RPMI7951 (cell line): Measurements from ENCODE around the gene CASK. TPM values are rescaled to one million over a fixed set of nuclear protein-coding genes. Genes with fewer than 3 reads are reported as not detected.

Experiments
- DNase-seq: peaks from one replicate; pipeline ENCODE4 v3.0.0-alpha.2; 2012; ENCODE audit warnings: low read depth
- total RNA-seq: library from RNA; depleted of rRNA; stranded (reverse); fragments of >200 nt; shearing (Covaris generic); gene quantifications from 2 replicates; pipeline ENCODE4 v1.2.3, GENCODE V29; 2014; rRNA removed

The CASK gene
- total RNA-seq, 1 experiment from 2014 or later = 22.8 TPM

DNA sequence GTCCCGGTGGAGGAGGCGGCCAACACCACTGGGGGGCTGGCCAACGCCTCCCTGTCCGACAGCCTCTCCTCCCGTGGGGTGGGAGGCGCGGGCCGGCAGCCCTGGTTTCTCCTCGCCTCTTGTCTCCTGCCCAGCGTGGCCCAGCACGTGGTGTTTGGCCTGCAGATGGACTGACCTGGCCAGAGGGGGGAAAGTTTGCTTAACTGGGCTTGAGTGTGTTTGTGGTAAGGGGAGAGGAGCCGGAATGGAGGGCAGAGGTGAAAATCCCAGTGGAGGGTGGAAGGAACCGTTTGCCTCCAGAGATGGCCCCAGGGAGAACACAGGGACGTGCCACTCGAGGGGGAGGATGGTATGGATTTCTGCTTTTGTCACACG is 448.6 kb downstream of the CASK start:
- DNase-seq = no peak

DNA sequence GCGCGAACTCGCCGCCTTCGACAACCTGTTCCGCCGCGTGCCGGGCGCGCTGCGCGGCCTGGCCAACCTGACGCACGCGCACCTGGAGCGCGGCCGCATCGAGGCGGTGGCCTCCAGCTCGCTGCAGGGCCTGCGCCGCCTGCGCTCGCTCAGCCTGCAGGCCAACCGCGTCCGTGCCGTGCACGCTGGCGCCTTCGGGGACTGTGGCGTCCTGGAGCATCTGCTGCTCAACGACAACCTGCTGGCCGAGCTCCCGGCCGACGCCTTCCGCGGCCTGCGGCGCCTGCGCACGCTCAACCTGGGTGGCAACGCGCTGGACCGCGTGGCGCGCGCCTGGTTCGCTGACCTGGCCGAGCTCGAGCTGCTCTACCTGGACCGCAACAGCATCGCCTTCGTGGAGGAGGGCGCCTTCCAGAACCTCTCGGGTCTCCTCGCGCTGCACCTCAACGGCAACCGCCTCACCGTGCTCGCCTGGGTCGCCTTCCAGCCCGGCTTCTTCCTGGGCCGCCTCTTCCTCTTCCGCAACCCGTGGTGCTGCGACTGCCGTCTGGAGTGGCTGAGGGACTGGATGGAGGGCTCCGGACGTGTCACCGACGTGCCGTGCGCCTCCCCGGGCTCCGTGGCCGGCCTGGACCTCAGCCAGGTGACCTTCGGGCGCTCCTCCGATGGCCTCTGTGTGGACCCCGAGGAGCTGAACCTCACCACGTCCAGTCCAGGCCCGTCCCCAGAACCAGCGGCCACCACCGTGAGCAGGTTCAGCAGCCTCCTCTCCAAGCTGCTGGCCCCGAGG is 449.2 kb downstream of the CASK start:
- DNase-seq = no peak

DNA sequence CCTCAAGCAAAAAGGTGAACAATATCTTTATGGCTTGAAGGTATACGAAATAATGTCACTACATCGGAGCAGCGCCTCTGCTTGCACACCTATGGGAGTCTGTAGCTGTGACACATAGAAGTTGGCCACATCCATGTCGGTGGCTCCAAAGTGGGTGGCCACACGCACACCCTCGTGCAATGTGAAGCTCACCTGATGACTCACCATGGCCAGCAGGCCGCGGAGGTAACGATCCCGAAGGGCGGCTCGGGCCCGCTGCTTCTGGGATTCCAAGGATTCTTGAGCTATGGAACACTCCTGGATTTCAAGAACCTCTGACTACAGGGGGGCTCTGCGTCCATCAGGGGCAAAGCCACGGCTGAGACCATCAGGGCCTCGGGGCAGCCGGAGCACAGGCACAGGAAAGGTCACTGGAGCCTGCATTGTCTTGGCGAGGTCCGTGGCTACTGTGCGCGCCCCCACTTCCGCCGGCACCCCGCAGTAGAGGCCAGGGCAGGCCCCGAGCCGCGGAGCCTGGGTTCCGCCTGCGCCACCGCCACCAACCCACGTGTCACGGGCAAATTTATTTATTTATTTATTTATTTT is 451.0 kb downstream of the CASK start:
- DNase-seq = no peak

DNA sequence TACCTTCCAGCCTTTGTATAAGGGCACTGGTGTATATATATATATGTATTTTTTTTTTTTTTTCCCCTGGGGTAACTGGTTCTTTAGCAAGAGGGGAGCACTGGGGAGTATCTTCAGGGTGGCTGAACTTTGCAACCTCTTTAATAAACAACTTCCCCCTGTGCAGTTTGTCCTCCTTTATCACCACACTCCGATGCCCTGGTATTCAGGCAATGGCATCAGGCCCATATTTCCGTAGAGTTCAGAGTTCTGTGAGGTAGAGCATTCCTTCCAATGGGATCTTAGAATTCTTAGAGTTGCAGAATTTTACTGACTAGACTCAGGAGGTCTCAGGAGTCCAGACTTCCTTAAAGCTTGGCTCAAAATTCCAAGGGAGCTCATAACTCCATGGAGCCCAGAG is 451.6 kb downstream of the CASK start:
- no peak for DNase-seq

GRCh38 chrX:41470706-41471105 is 452.6 kb downstream of the CASK start:
- DNase-seq = no peak

GRCh38 chrX:41468647-41469323 is 454.6 kb downstream of the CASK start:
- DNase-seq = peak; percentile 28

Other genes starting within 250 kb of the CASK start
- not detected in 2 replicates for gene GPR34, start 234.6 kb downstream of the CASK start, total RNA-seq
- not detected in 2 replicates for gene GPR82, start 199.4 kb downstream of the CASK start, total RNA-seq